Right atrium auricular region (tissue), 2 donors: ENCODE results near the gene SF3A2. TPM values are rescaled to one million over a fixed set of nuclear protein-coding genes. Genes with fewer than 3 reads are reported as not detected.
A peak's percentile ranks its signal among the peaks of the same experiment; 100 is the strongest.

Experiments used
- DNase-seq: peaks from one replicate; pipeline ENCODE4 v3.0.0-alpha.2; 2019; ENCODE audit warnings: low spot score
- H3K27ac ChIP-seq, 2 donors: fragments of 200-600 bp; sonication (generic); 1 replicate in 1 of 2; 2 replicates in 1 of 2; pipeline ENCODE4 v1.5.1; 2016 to 2019
- H3K27me3 ChIP-seq, 2 donors: fragments of 200-600 bp; sonication (generic); one replicate each; pipeline versions ENCODE4 v1.5.1 to v1.6.0; 2017 to 2019
- H3K36me3 ChIP-seq: fragments of 200-600 bp; sonication (generic); one replicate; pipeline ENCODE4 v1.5.1; 2016
- H3K4me1 ChIP-seq, 2 donors: fragments of 200-600 bp; sonication (generic); one replicate each; pipeline versions ENCODE4 v1.5.1 to v1.6.0; 2017 to 2019
- H3K4me3 ChIP-seq, 2 donors: fragments of 200-600 bp; sonication (generic); 1 replicate in 1 of 2; 2 replicates in 1 of 2; pipeline ENCODE4 v1.5.1; 2017 to 2019; ENCODE audit warnings: mild to moderate bottlenecking in 1 of 2, moderate library complexity in 1 of 2
- H3K9me3 ChIP-seq, 2 donors: fragments of 200-600 bp; sonication (generic); one replicate each; pipeline ENCODE4 v1.5.1; 2019
- CTCF ChIP-seq, 2 donors: fragments of 200-600 bp; sonication (generic); IDR thresholded peaks; one replicate each; pipeline ENCODE4 v1.5.1; 2019; ENCODE audit warnings: antibody characterized with exemption in 2 of 2
- total RNA-seq, 2 donors: library from RNA; depleted of rRNA; stranded (reverse); fragments of >200 nt; gene quantifications; one replicate each; pipeline ENCODE4 v1.1.0, GENCODE V29; 2016

The SF3A2 gene
- total RNA-seq, 2 donors from 2014 or later, result 17.3 to 30.4 TPM

GRCh38 chr19:2233601-2234280 is 2.9 kb upstream of the SF3A2 start:
- Histone ChIP-seq H3K4me1 (peaks cover 0 to 50% of the 10 kb centered on the region in 2 donors), H3K4me3 (no peak overlapping the region), H3K27ac (no peak overlapping the region), H3K36me3 (peaks cover 32% of the 10 kb centered on the region), H3K27me3 (no peaks in the 10 kb centered on the region), H3K9me3 (no peaks in the 10 kb centered on the region)
- DNase-seq, result no peak
- TF ChIP-seq CTCF (IDR thresholded peaks at IDR 0.05), result no peak

- Histone ChIP-seq H3K27me3 (no peaks in the 10 kb centered on the region), H3K27ac (peak overlapping the region; percentile 96 to 97), H3K9me3 (no peaks in the 10 kb centered on the region), H3K36me3 (peaks cover 22% of the 10 kb centered on the region), H3K4me3 (peak overlapping the region; percentile 84 to 96), H3K4me1 (peaks cover 0 to 63% of the 10 kb centered on the region in 2 donors)
- no peak for TF ChIP-seq CTCF (IDR thresholded peaks at IDR 0.05)
- DNase-seq, result no peak
Observed at GRCh38 chr19:2234996-2235380, 1.6 kb upstream of the SF3A2 start.

GRCh38 chr19:2235381-2236063 is 1.1 kb upstream of the SF3A2 start:
- TF ChIP-seq CTCF (IDR thresholded peaks at IDR 0.05), result no peak
- H3K27ac ChIP-seq, result peak overlapping the region; percentile 96 to 97
- H3K27me3 ChIP-seq, result no peaks in the 10 kb centered on the region
- H3K4me1 ChIP-seq, result peaks cover 4 to 68% of the 10 kb centered on the region in 2 donors
- H3K36me3 ChIP-seq, result peaks cover 17% of the 10 kb centered on the region
- no peaks in the 10 kb centered on the region for H3K9me3 ChIP-seq
- no peak for DNase-seq
- H3K4me3 ChIP-seq, result peak overlapping the region; percentile 84 to 96

GRCh38 chr19:2236064-2236313 is 635 bp upstream of the SF3A2 start:
- peak overlapping the region; percentile 96 to 97 for H3K27ac ChIP-seq
- H3K27me3 ChIP-seq, result no peaks in the 10 kb centered on the region
- H3K4me3 ChIP-seq, result peak overlapping the region; percentile 84 to 96
- no peak for TF ChIP-seq CTCF (IDR thresholded peaks at IDR 0.05)
- peaks cover 14% of the 10 kb centered on the region for H3K36me3 ChIP-seq
- no peak for DNase-seq
- H3K9me3 ChIP-seq, result no peaks in the 10 kb centered on the region
- peaks cover 5 to 69% of the 10 kb centered on the region in 2 donors for H3K4me1 ChIP-seq

GRCh38 chr19:2237051-2237868 is 636 bp downstream of the SF3A2 start:
- no peaks in the 10 kb centered on the region for H3K27me3 ChIP-seq
- H3K36me3 ChIP-seq, result peaks cover 14% of the 10 kb centered on the region
- no peaks in the 10 kb centered on the region for H3K9me3 ChIP-seq
- peak overlapping the region; percentile 84 to 96 for H3K4me3 ChIP-seq
- peaks cover 5 to 72% of the 10 kb centered on the region in 2 donors for H3K4me1 ChIP-seq
- H3K27ac ChIP-seq, result peak overlapping the region; percentile 96 to 97
- no peak for DNase-seq
- TF ChIP-seq CTCF (IDR thresholded peaks at IDR 0.05), result no peak
